ENCODE data around the gene PCBD2.

The PCBD2 gene

DNA sequence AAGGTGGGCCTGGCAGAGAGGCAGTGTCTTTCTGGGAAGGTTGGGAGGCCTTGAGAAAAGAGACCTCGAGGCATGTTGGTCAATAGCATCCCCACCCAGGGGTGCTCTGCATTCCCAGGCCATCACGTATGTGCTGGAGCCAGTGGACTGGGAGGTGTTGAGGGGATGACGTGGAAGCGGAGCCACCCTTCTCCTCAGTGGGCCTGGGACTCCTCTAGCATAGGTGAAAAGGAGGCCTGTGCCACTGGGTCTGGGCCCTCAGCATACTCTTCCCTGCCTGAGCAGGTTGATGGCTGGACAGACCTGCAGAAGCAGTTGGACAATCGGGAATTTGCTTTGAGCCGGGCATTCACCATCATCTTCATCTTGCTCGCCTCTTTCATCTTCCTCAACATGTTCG, 103.6 kb downstream of the PCBD2 start:
- DNase-seq, result no peak

DNA sequence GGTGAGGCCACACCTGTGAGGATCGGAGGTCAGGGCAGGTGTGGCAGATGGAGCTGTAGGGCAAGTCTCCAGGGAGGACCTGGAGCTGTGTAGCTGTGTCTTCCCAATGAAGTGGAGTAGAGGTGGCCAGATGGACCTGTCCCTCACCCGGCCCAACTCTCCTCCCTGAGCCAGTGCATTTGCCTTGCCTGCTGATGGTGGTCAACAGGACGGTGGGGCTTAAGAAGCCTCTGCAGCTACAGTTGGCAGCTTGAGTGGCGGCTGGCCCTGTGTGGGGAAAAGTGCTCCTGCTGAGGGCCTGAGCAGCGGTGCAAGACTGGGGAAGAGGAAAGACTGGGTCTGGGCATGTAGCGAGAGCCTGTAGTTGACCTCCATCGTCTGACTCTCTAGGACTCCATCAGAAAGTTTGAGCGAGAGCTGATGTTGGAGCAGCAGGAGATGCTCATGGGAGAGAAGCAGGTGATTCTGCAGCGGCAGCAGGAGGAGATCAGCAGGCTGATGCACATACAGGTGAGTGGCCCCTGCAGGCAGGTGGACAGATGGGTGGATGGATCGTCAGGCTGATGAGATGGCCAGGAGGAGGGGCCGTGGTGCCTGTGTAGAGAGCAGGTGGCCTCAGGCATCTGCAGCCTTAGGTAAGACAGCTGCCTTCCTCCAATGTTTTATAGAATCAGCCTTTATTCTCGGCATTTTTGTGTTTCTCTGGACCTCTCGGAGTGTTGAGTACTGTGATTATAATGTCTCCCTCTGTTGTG, 104.2 kb downstream of the PCBD2 start:
- DNase-seq, result no peak

DNA sequence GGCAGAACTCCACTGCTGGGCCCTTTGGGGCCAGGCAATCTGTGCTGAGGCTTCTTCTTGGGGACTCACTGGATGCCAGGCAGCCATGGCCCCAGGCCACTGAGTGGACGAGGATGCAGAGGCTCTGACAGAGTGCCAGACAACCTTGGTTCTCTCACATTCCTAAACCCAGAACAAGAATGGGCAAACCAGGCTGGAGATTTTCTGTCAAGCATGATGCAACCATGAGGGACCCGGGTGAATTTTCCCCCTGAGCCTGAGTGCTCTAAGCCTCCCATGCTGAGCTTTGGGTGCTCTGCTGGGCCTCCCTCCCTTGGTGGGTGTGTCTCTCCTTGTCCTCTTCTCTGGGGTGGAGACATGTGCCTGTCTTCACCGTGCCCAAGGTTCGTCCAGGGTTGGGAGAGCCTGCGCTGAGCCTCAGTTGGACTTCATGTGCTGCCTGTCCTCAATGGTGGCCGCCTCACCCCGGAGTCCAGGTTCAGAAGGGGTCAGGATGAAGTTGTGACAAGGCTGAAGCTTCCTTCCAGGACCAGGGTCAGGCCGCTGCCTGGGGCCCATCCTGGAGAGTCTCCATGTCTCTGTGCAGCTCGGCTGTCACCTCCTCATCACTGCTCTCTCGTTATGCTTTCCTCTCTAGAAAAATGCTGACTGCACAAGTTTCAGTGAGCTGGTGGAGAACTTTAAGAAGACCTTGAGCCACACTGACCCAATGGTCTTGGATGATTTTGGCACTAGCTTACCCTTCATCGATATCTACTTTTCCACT, 105.0 kb downstream of the PCBD2 start:
- DNase-seq, result no peak

DNA sequence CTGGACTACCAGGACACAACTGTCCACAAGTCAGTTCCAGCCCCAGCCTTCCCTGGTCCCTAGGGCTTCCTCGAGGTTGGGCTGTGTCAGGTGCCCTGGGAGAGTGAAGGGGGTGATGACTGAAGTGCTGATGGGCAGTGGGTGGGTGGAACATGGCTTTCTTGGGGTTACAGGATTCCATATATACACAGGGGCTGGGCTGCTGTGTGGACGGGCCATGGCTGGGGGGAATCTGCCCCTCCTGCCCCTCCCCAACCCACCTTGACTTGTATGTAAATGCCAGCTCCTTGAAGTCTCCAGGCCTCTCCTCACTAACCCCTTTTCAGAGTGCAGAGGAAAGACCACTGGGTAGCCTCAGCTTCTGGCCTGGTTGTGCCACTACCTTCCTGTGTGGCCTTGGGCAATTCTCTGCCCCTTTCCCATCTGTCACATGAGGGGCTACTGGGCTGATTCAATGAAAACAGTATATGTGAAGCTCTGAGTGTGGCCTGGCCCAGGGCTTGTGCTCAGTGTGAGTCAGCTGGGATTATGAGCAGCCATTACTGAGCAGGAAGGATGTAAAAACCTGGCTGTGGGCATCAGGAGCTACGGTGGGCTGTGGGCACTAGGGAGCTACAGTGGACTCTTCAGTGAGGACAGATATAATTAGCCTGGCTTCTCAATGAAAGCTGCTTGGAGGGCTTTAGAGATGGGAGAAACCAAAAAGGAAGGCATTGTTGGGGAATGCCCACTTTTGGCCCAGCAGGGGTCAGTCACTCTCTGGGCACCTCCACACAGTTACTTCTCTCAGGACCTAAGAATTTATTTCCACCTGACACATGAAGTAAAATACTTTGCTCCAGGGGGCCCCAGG, 105.8 kb downstream of the PCBD2 start:
- no peak for DNase-seq

DNA sequence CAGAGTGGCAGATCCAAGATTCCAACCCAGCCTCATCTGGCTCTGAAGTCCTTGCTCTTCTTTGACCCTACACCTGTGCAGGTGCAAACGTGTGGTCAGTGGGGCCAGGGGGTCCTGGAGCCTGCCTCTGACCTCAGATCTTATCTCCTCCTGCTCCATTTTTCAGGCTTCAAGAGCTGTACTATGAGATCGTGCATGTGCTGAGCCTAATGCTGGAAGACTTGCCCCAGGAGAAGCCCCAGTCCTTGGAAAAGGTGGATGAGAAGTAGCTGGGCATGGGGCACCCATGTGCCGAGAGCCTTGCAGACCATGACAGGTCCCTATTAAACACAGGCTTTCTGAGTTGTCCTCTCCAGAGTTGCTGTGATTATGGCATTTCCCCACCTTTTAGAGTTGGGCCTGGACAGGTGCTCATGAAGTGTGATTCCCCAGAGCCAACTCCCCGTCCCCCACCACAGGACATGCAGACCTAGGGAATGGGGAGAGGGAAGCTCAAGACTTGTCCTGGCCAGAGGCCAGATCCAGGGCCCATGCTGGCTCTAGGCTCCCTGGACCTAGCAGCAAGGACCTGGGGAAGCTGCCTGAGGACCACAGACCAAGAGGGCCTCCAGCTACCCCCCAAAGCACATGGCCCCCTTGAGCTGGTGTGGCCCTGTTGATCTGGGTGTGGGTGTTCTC, 106.6 kb downstream of the PCBD2 start:
- DNase-seq, result no peak

DNA sequence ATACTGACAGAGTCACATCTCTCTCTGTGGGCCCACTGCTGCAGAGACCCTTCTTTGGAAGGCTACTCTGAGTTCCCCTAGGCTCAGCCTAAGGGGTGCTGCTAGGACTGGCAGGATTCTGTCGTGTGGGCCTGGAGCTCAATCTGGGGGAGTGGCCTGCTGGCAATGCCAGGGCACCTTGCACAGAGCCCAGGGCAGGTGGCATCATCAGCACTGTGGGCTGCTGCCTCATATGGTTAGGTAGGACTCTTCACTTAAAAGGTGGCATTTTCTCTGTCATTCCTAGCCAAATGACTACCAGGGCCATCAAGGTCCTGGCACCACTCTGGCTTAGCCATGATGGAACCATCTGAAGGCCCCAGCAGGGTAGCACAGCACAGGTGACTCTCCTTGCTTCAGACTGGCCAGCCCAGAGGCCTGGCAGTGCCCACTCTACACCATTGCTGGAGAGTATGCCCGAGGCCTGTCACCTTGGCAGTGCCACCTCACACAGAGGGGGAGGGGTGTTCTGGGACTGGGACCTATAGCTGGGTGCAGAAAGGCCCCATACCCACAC, 107.2 kb downstream of the PCBD2 start:
- DNase-seq, result no peak

Measured in NCI-H1105 (cell line).